ENCODE data around the gene USP47.

GRCh38 chr11:11858676-11859075, 16.9 kb downstream of the USP47 start:
- TF ChIP-seq CTCF (IDR thresholded peaks at IDR 0.05) (no peak), POLR2A (IDR thresholded peaks at IDR 0.05) (no peak)

Measured in esophagus squamous epithelium (tissue), 4 donors.